AG04450 (cell line): ENCODE results near the gene ARMC5. TPM values are rescaled to one million over a fixed set of nuclear protein-coding genes. Genes with fewer than 3 reads are reported as not detected.
"Not testable (repeated sequence)": the region's sequence is repeated elsewhere in the genome, so short reads cannot be mapped to it uniquely, and the experiment has no call there.

ENCODE experiments used
- CTCF ChIA-PET: fragments of 300-600, 350-600 bp; formaldehyde crosslinking; extraction: SDS; loops from one replicate; lab custom pipeline; 2022; ENCODE audit warnings: antibody characterized with exemption, inconsistent platforms; lab: Charles Lee
- POLR2A ChIA-PET: fragments of 350-600 bp; formaldehyde crosslinking; extraction: SDS; loops from one replicate; lab custom pipeline; 2021; ENCODE audit warnings: antibody characterized with exemption, inconsistent platforms; lab: Yijun Ruan, JAX
- DNase-seq: peaks from one replicate; pipeline ENCODE4 v3.0.0-alpha.2; 2011; ENCODE audit warnings: low read depth, low spot score
- H3K27ac ChIP-seq: one replicate; pipeline ENCODE4 v1.5.1; 2012; ENCODE audit warnings: low read depth, low read length, control low read depth
- H3K27me3 ChIP-seq: one replicate; pipeline ENCODE4 v1.6.0; 2012; ENCODE audit warnings: low read length; ENCODE audit not compliant: control insufficient read depth, insufficient read depth
- H3K4me3 ChIP-seq: 2 replicates; pipeline ENCODE4 v1.5.1; 2011; ENCODE audit warnings: mild to moderate bottlenecking, low read depth, low read length, control low read depth
- H3K9me3 ChIP-seq: 2 replicates; pipeline ENCODE4 v1.5.1; 2012; ENCODE audit warnings: low read length; ENCODE audit not compliant: control insufficient read depth, insufficient read depth
- polyA plus RNA-seq: library from polyadenylated mRNA; depleted of rRNA; stranded (reverse); fragments of >200 nt; gene quantifications from 2 replicates; pipeline ENCODE4 v1.2.3, GENCODE V29; 2011
- TF ChIP-seq, protein P1 (sequence below): IDR thresholded peaks from 2 replicates; pipeline ENCODE4 v1.5.1; 2011; ENCODE audit warnings: low read depth, low read length, control low read depth, inconsistent platforms

ARMC5 gene
- polyA plus RNA-seq, 1 experiment, result 2.9 TPM

DNA sequence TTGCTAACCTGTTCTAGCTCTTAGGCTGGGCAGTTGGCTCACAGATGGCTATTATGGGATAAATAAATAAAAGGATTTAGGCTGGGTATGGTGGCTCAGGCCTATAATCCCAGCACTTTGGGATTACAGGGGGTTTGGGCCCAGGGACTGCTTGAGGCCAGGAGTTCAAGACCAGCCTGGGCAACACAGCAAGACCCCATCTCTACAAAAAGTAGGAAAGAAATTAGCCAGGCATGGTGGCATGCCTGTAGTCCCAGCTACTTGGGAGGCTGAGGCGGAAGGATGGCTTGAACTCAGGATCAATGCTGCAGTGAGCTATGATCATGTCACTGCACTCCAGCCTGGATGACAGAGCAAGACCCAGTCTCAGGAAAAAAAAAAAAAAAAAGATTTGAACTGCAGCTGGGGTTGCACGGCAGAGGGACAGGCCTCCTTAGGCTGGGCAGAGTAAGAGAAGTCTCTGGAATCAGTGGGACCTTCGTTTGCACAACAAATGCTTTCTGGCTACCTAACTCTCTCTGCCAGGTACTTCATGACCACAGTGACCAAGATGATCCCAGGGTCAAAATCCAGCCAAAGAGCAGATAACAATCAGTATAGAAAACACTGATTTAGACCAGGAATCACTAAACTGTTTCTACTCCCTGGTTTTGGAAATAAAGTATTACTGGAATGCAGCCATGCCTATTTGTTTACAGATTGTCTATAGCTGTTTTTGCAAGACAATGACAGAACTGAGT is 42.1 kb downstream of the ARMC5 start:
- Histone ChIP-seq H3K4me3 (no peak overlapping the region), H3K9me3 (no peaks in the 10 kb centered on the region), H3K27ac (no peak overlapping the region), H3K27me3 (no peaks in the 10 kb centered on the region)
- no peak for DNase-seq
- CTCF ChIA-PET, result interaction anchor here (1.6 kb wide), 1 partner anchor 41 kb away, joined by 5 read pairs; no protein-coding TSS in a partner anchor
- POLR2A ChIA-PET, result interaction anchor here (0.7 to 1.3 kb wide), 2 partner anchors 21 to 28 kb away, joined by 4 read pairs; no protein-coding TSS in a partner anchor
- TF ChIP-seq, protein P1, sequence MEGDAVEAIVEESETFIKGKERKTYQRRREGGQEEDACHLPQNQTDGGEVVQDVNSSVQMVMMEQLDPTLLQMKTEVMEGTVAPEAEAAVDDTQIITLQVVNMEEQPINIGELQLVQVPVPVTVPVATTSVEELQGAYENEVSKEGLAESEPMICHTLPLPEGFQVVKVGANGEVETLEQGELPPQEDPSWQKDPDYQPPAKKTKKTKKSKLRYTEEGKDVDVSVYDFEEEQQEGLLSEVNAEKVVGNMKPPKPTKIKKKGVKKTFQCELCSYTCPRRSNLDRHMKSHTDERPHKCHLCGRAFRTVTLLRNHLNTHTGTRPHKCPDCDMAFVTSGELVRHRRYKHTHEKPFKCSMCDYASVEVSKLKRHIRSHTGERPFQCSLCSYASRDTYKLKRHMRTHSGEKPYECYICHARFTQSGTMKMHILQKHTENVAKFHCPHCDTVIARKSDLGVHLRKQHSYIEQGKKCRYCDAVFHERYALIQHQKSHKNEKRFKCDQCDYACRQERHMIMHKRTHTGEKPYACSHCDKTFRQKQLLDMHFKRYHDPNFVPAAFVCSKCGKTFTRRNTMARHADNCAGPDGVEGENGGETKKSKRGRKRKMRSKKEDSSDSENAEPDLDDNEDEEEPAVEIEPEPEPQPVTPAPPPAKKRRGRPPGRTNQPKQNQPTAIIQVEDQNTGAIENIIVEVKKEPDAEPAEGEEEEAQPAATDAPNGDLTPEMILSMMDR, result no peak

DNA sequence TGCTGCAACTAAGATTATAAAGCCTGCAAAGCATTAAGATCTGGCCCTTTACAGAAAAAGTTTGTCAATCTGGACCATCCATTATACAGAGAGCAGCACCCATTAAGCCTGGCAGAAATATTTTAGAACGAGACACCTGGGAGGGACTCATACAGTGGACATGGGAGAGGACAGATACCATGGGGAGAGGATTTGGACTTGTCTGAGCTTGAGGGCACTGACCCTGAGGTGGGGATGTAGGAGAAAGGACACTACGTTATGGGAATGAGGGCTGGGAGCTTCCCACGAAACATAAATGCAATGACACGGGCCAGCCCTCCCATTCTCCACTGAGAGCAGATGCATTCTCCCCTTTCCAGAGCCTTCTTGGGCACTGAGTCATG is 42.7 kb downstream of the ARMC5 start:
- TF ChIP-seq, protein P1, result no peak
- H3K4me3 ChIP-seq, result no peak overlapping the region
- H3K27me3 ChIP-seq, result no peaks in the 10 kb centered on the region
- ChIA-PET POLR2A (interaction anchor here (0.7 to 1.3 kb wide), 2 partner anchors 21 to 27 kb away, joined by 4 read pairs; no protein-coding TSS in a partner anchor), CTCF (interaction anchor here (0.9 to 1.6 kb wide), 3 partner anchors 41 to 49 kb away, joined by 4 to 7 read pairs (median 5); no protein-coding TSS in a partner anchor)
- no peak for DNase-seq
- no peak overlapping the region for H3K27ac ChIP-seq
- H3K9me3 ChIP-seq, result no peaks in the 10 kb centered on the region

DNA sequence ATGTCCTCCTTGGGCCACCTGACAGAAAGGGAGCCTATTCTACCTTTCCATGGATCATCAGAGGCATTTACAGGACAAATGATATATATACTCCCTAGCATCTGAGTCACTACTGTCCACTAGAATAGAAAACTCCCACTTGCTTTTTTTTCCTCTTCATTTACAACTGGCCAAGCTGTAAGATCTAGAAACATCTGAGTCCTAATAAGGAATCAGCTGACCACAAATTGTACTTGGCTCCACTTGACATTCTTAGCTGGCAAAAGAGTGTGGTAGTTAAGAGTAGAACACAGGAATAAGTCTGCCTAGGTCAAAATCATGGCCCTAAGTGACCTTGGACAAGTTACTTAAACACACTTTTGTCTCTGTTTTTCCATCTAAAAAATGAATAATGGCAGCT is 43.7 kb downstream of the ARMC5 start:
- no peak overlapping the region for H3K4me3 ChIP-seq
- H3K27ac ChIP-seq, result no peak overlapping the region
- H3K27me3 ChIP-seq, result no peaks in the 10 kb centered on the region
- POLR2A ChIA-PET, result no interaction called here
- H3K9me3 ChIP-seq, result no peaks in the 10 kb centered on the region
- CTCF ChIA-PET, result interaction anchor here (0.9 to 1.6 kb wide), 3 partner anchors 42 to 50 kb away, joined by 4 to 7 read pairs (median 6); no protein-coding TSS in a partner anchor
- DNase-seq, result no peak
- TF ChIP-seq, protein P1, result no peak

DNA sequence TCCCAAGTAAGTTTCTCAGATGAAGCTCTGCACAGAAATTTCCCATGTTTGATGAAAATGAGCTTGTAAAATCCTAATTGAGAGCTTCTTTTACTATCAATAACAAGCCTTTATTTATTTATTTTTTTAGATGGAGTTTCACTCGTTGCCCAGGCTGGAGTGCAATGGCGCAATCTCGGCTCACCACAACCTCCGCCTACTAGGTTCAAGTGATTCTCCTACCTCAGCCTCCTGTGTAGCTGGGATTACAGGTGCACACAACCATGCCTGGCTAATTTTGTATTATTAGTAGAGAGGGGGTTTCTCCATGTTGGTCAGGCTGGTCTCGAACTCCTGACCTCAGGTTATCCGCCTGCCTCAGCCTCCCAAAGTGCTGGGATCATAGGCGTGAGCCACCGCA is 44.3 kb downstream of the ARMC5 start:
- CTCF ChIA-PET, result interaction anchor here (0.6 to 1.6 kb wide), 2 partner anchors 43 to 182 kb away, joined by 4 to 6 read pairs; no protein-coding TSS in a partner anchor
- H3K27me3 ChIP-seq, DNase-seq, H3K27ac ChIP-seq, H3K4me3 ChIP-seq, H3K9me3 ChIP-seq: not testable (repeated sequence)
- POLR2A ChIA-PET, result interaction anchor here (0.7 kb wide), 1 partner anchor 46 kb away, joined by 3 read pairs; no protein-coding TSS in a partner anchor

DNA sequence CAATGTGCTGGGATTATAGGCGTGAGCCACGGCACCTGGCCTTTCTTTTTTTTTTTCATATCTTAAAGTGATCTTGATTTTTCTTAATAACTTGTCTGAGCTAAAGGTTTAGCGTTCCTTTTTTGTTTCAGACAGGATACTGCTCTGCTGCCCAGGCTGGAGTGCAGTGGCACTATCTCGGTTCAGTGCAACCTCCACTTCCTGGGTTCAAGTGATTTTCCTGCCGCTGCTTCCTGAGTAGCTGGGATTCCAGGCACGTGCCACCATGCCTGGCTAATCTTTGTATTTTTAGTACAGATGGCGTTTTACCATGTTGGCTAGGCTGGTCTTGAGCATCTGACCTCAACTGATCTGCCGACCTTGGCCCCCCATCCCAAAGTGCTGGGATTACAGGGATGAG is 44.9 kb downstream of the ARMC5 start:
- Histone ChIP-seq H3K9me3 (no peaks in the 10 kb centered on the region), H3K4me3 (no peak overlapping the region), H3K27me3 (no peaks in the 10 kb centered on the region), H3K27ac (no peak overlapping the region)
- TF ChIP-seq, protein P1, result no peak
- POLR2A ChIA-PET, result interaction anchor here (0.7 kb wide), 1 partner anchor 46 kb away, joined by 3 read pairs; no protein-coding TSS in a partner anchor
- CTCF ChIA-PET, result interaction anchor here (0.6 to 1.6 kb wide), 2 partner anchors 44 to 182 kb away, joined by 4 to 6 read pairs; no protein-coding TSS in a partner anchor
- DNase-seq, result no peak
